ENCODE data around the gene SLC17A5.

SLC17A5 gene

GRCh38 chr6:73604020-73604419 lies 49.8 kb downstream of the SLC17A5 start:
- no peaks in the 10 kb centered on the region for H3K9me3 ChIP-seq
- TF ChIP-seq, protein P1, sequence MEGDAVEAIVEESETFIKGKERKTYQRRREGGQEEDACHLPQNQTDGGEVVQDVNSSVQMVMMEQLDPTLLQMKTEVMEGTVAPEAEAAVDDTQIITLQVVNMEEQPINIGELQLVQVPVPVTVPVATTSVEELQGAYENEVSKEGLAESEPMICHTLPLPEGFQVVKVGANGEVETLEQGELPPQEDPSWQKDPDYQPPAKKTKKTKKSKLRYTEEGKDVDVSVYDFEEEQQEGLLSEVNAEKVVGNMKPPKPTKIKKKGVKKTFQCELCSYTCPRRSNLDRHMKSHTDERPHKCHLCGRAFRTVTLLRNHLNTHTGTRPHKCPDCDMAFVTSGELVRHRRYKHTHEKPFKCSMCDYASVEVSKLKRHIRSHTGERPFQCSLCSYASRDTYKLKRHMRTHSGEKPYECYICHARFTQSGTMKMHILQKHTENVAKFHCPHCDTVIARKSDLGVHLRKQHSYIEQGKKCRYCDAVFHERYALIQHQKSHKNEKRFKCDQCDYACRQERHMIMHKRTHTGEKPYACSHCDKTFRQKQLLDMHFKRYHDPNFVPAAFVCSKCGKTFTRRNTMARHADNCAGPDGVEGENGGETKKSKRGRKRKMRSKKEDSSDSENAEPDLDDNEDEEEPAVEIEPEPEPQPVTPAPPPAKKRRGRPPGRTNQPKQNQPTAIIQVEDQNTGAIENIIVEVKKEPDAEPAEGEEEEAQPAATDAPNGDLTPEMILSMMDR (IDR thresholded peaks at IDR 0.05) = no peak
- H3K27me3 ChIP-seq = no peaks in the 10 kb centered on the region
- no peak overlapping the region for H3K4me3 ChIP-seq (ENCODE audit: low read depth in 1 of 2, low read length in 1 of 2)
- peaks cover 65% of the 10 kb centered on the region for H3K36me3 ChIP-seq
- no peak overlapping the region for H3K27ac ChIP-seq
- H3K4me1 ChIP-seq (ENCODE audit: control insufficient read depth in 1 of 2, insufficient read depth in 1 of 2, low read depth in 1 of 2, low read length in 1 of 2) = no peaks in the 10 kb centered on the region

DNA sequence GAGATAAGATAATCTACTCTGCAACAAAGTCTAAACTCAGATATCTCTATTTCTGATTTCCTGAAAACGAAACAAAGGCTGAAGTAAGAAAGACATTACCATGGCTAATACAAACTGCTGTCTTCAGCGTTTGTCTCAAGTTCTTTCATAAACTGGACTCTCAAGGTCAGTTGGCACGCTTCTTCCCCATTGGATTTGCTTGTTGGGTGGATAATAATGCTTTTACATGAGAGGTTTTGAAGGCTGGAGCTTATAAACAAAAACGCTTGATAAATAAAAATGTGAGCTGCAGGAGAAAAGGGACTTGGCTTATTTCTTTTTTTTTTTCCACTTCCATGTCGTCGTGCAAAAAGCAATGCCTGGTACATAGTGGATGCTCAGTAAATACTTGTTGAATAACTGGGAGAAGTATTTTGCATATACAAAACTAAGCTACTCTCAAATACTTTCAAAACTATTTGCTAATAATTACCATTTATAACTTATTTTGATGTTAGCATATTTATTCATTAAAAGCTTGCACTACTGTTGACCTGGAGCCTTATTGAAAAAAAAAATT lies 67.3 kb downstream of the SLC17A5 start:
- peak overlapping the region; percentile 78 for H3K27ac ChIP-seq
- no peaks in the 10 kb centered on the region for H3K36me3 ChIP-seq
- TF ChIP-seq, protein P1 (IDR thresholded peaks at IDR 0.05) = no peak
- peak overlapping the region; percentile 35 to 39 for H3K4me3 ChIP-seq (ENCODE audit: low read depth in 1 of 2, low read length in 1 of 2)
- H3K9me3 ChIP-seq = no peaks in the 10 kb centered on the region
- H3K27me3 ChIP-seq = no peaks in the 10 kb centered on the region
- H3K4me1 ChIP-seq (ENCODE audit: control insufficient read depth in 1 of 2, insufficient read depth in 1 of 2, low read depth in 1 of 2, low read length in 1 of 2) = peaks cover 18 to 22% of the 10 kb centered on the region in 2 experiments

GRCh38 chr6:73585566-73586415 lies 68.0 kb downstream of the SLC17A5 start:
- TF ChIP-seq, protein P1 (IDR thresholded peaks at IDR 0.05) = no peak
- Histone ChIP-seq H3K27me3 (no peaks in the 10 kb centered on the region), H3K27ac (peak overlapping the region; percentile 78), H3K9me3 (no peaks in the 10 kb centered on the region), H3K36me3 (no peaks in the 10 kb centered on the region), H3K4me1 (ENCODE audit: control insufficient read depth in 1 of 2, insufficient read depth in 1 of 2, low read depth in 1 of 2, low read length in 1 of 2) (peaks cover 20 to 24% of the 10 kb centered on the region in 2 experiments), H3K4me3 (ENCODE audit: low read depth in 1 of 2, low read length in 1 of 2) (peak overlapping the region; percentile 35 to 39)

GRCh38 chr6:73581293-73581692 lies 72.5 kb downstream of the SLC17A5 start:
- TF ChIP-seq, protein P1 (IDR thresholded peaks at IDR 0.05) = no peak
- Histone ChIP-seq H3K4me1 (ENCODE audit: control insufficient read depth in 1 of 2, insufficient read depth in 1 of 2, low read depth in 1 of 2, low read length in 1 of 2) (peaks cover 24 to 29% of the 10 kb centered on the region in 2 experiments), H3K27ac (no peak overlapping the region), H3K9me3 (no peaks in the 10 kb centered on the region), H3K4me3 (ENCODE audit: low read depth in 1 of 2, low read length in 1 of 2) (no peak overlapping the region), H3K27me3 (no peaks in the 10 kb centered on the region), H3K36me3 (no peaks in the 10 kb centered on the region)

DNA sequence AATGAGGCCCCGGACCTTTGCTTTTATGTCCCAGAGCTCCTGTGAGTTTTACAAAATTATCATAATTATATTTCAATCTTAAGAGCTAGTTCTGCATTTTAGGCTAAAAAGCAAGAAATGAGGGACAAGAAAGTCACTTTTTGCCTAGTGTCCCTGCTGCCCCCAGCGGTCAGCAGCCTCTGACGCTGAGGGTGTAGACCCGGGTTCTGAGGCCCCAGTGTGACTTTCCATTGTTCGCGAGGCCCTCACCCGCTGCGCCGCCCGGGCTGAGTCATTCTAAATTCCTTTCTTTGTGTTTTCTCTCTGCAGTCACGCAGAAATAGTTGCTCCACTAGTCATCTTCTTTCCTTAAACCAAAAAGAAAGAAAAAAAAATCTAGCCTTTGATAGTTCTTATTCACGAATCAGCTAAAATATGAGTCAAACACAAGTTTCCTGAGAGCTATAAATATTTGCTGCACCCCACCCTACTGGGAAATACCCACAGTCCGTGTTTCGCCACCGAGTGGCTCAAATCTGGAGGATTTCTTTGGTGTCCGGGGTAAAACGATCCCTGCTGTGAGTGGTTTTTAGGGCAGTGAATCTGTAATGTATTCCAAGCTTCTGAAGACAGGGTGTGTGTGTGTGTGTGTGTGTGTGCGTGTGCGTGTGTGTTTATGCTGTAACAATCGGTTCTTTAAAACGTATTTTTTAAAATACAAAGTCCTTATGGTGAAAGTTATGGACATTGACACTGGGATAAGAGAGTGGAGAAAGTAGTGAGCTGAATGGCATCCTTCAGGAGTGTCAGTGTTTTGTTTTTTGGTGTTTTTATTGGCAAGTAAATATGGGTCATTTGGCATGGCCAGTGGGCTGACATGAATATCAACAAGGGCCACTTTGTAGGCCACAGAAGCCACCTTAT lies 73.3 kb downstream of the SLC17A5 start:
- Histone ChIP-seq H3K4me3 (ENCODE audit: low read depth in 1 of 2, low read length in 1 of 2) (peak overlapping the region; percentile 1 to 9), H3K4me1 (ENCODE audit: control insufficient read depth in 1 of 2, insufficient read depth in 1 of 2, low read depth in 1 of 2, low read length in 1 of 2) (peaks cover 16 to 21% of the 10 kb centered on the region in 2 experiments), H3K36me3 (no peaks in the 10 kb centered on the region), H3K27ac (peak overlapping the region; percentile 57), H3K27me3 (no peaks in the 10 kb centered on the region), H3K9me3 (no peaks in the 10 kb centered on the region)
- TF ChIP-seq, protein P1 (IDR thresholded peaks at IDR 0.05) = no peak

All from neutrophil (primary cell).